Activated naive CD8-positive, alpha-beta T cell (primary cell): Measurements from ENCODE around the gene MDFI.

Experiments
- H3K27ac Mint-ChIP-seq: one replicate; pipeline ENCODE4 v1.8.0; 2021; ENCODE audit warnings: mixed read lengths
- H3K27me3 Mint-ChIP-seq: one replicate; pipeline ENCODE4 v1.8.0; 2021; ENCODE audit warnings: mixed read lengths
- H3K36me3 Mint-ChIP-seq: one replicate; pipeline ENCODE4 v1.8.0; 2021; ENCODE audit warnings: mixed read lengths
- H3K4me1 Mint-ChIP-seq: one replicate; pipeline ENCODE4 v1.8.0; 2021; ENCODE audit warnings: low read depth, mixed read lengths
- H3K4me3 Mint-ChIP-seq: one replicate; pipeline ENCODE4 v1.8.0; 2021; ENCODE audit warnings: mild to moderate bottlenecking, mixed read lengths
- H3K9me3 Mint-ChIP-seq: one replicate; pipeline ENCODE4 v1.8.0; 2021; ENCODE audit warnings: low read depth, mixed read lengths

MDFI gene

DNA sequence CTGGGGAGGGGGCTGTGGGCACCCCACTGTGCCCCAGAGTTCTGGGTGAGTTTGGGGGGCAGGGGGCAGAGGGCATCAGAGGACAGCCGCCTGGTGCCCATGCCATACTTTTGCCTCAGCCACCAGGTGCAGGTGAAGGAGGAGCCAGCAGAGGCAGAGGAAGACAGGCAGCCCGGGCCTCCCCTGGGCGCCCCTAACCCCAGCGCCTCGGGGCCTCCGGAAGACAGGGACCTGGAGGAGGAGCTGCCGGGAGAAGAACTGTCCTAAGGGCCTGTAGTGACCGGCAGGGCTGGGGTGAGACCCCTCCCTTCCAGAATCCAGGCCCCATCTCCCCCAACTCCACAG is 39.6 kb upstream of the MDFI start:
- H3K27ac Mint-ChIP-seq: no peak overlapping the region

DNA sequence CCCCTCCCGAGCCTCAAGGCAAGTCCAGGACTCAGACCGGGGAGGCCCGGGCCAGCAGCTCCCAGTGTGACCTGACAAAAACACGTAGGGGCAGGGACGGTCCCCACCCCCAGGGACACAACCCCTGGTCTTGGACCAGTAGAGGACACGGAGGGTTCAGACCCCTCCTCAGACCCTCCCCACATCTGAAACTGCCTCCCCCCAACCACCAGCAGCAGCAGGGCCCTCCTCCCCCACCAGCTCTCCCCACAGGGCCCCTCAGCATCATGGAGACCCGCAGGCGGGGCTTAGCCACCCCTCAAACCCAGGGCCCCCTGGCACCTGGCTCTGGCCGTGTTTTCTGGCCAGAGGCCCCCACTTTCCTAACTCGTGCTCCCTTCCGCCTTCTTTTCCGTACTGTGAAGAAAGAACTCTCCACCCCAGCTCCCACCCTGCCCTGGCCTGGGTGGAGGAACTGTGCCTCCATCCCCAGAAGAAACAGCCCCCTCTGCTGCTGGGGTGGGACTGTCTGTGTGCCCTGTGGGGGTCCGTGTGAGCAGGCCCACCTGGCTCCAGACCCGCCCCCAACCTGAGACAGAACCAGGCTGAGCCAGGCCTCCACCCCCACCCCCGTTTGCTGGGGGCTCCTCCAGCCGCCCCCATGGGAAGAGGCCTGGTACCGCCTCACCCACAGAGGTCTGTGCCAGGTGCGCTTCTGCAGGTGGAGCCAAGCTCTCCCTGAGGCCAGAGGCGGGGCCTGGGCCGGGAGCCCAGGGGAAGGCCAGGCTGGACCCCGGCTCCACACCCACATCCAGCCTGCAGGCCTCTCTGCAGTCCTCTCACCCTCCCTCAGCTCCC is 39.0 kb upstream of the MDFI start:
- no peaks in the 10 kb centered on the region for H3K36me3 Mint-ChIP-seq
- H3K4me1 Mint-ChIP-seq: peaks cover 8% of the 10 kb centered on the region
- H3K27ac Mint-ChIP-seq: no peak overlapping the region
- no peaks in the 10 kb centered on the region for H3K9me3 Mint-ChIP-seq
- no peak overlapping the region for H3K4me3 Mint-ChIP-seq
- H3K27me3 Mint-ChIP-seq: peaks cover 1% of the 10 kb centered on the region

More for the DNA sequence above, 39.6 kb upstream of the MDFI start:
- H3K36me3 Mint-ChIP-seq: no peaks in the 10 kb centered on the region
- no peaks in the 10 kb centered on the region for H3K9me3 Mint-ChIP-seq
- H3K4me3 Mint-ChIP-seq: no peak overlapping the region
- H3K4me1 Mint-ChIP-seq: peaks cover 8% of the 10 kb centered on the region
- H3K27me3 Mint-ChIP-seq: peaks cover 1% of the 10 kb centered on the region

GRCh38 chr6:41599852-41600445 is 38.3 kb upstream of the MDFI start:
- H3K4me3 Mint-ChIP-seq: no peak overlapping the region
- H3K27ac Mint-ChIP-seq: no peak overlapping the region
- H3K27me3 Mint-ChIP-seq: peaks cover 1% of the 10 kb centered on the region
- H3K4me1 Mint-ChIP-seq: peaks cover 8% of the 10 kb centered on the region
- no peaks in the 10 kb centered on the region for H3K9me3 Mint-ChIP-seq
- no peaks in the 10 kb centered on the region for H3K36me3 Mint-ChIP-seq

DNA sequence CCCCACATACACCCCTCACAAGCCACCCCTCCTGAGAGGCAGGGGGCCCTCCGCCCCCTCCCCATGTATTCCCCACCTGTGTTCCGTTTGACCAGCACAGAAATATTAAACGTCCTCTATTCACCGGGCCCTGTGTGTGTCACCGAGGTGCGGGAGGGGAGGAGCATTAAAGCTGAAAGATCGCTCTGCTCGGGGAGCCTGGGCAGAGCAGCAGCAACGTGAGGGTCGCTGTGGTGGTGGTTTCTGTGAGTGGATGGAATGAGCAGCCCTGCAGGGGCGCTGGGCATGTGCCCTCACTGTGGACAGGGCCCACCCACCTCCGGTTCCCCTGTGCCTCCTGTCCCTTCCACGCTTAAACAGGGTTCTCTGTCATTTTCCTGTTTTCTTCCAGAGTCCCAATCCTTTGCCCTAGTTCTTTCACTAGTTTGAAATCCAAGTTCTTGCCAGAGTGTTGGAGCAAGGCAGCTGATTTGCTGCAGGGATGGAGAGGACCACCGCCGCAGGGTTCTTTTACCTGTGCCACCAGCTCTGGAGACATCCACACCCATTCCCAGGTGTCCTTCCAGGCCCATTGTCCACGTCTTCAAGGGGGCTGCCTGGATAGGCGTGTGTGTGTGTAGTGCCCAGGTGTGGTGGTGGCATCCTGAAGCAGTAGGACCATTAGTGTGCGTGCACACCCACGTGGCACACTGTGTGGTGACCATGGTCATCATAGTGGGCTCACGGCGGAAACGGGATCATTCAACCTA is 37.6 kb upstream of the MDFI start:
- no peaks in the 10 kb centered on the region for H3K9me3 Mint-ChIP-seq
- no peak overlapping the region for H3K27ac Mint-ChIP-seq
- peaks cover 1% of the 10 kb centered on the region for H3K27me3 Mint-ChIP-seq
- H3K36me3 Mint-ChIP-seq: no peaks in the 10 kb centered on the region
- peaks cover 8% of the 10 kb centered on the region for H3K4me1 Mint-ChIP-seq
- no peak overlapping the region for H3K4me3 Mint-ChIP-seq

GRCh38 chr6:41601248-41601549 is 37.1 kb upstream of the MDFI start:
- H3K9me3 Mint-ChIP-seq: no peaks in the 10 kb centered on the region
- no peaks in the 10 kb centered on the region for H3K36me3 Mint-ChIP-seq
- no peak overlapping the region for H3K4me3 Mint-ChIP-seq
- H3K4me1 Mint-ChIP-seq: peaks cover 8% of the 10 kb centered on the region
- H3K27me3 Mint-ChIP-seq: peaks cover 1% of the 10 kb centered on the region
- no peak overlapping the region for H3K27ac Mint-ChIP-seq

- no peak overlapping the region for H3K27ac Mint-ChIP-seq
- no peaks in the 10 kb centered on the region for H3K9me3 Mint-ChIP-seq
- H3K27me3 Mint-ChIP-seq: peaks cover 1% of the 10 kb centered on the region
- no peaks in the 10 kb centered on the region for H3K36me3 Mint-ChIP-seq
- H3K4me3 Mint-ChIP-seq: no peak overlapping the region
- peaks cover 8% of the 10 kb centered on the region for H3K4me1 Mint-ChIP-seq
These were observed 35.9 kb upstream of the MDFI start for GRCh38 chr6:41602422-41602743.

- peaks cover 8% of the 10 kb centered on the region for H3K4me1 Mint-ChIP-seq
- peaks cover 1% of the 10 kb centered on the region for H3K27me3 Mint-ChIP-seq
- H3K4me3 Mint-ChIP-seq: no peak overlapping the region
- no peak overlapping the region for H3K27ac Mint-ChIP-seq
- no peaks in the 10 kb centered on the region for H3K36me3 Mint-ChIP-seq
- H3K9me3 Mint-ChIP-seq: no peaks in the 10 kb centered on the region
These were observed 35.2 kb upstream of the MDFI start for GRCh38 chr6:41602864-41603608.

DNA sequence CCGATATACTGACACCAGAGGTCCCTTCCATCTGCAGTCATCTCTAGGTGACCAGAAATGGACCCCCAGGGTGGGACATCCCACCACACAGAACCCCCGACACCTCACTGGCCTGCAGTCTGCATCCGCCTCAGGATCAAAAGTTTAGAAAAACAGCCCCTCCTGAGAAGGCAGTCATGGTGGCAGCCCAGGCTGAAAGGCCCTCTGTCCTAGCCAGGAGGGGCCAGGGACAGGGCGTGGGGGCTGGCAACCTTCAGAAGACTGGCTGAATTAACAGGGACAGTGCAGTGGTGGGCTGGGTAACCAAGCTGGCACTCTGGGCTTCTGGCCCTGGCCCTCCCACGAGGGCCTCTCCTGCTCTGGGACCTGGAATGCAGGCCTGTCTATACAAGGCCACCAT is 34.3 kb upstream of the MDFI start:
- H3K27me3 Mint-ChIP-seq: peaks cover 1% of the 10 kb centered on the region
- peaks cover 8% of the 10 kb centered on the region for H3K4me1 Mint-ChIP-seq
- no peaks in the 10 kb centered on the region for H3K9me3 Mint-ChIP-seq
- H3K36me3 Mint-ChIP-seq: no peaks in the 10 kb centered on the region
- no peak overlapping the region for H3K4me3 Mint-ChIP-seq
- no peak overlapping the region for H3K27ac Mint-ChIP-seq

DNA sequence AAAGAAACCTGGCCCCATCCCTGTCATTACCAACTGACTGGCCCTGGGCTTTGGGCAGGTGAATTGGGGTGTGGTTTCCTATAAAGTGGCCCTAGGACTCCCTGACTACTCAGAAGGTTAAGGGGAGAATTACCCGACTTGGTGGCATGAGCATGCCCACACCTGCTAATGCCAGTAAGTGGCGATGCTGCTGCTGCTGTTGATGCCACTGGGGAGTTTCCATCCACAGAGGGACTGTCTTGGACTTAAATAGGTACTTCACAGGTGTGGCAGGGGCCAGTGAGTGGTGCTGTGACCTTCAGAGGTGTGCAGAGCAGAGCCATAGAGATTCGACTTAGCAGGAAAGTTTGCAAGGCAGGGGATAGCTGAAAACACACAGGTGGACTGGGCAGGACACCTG is 32.6 kb upstream of the MDFI start:
- H3K27me3 Mint-ChIP-seq: peaks cover 1% of the 10 kb centered on the region
- no peaks in the 10 kb centered on the region for H3K9me3 Mint-ChIP-seq
- no peak overlapping the region for H3K4me3 Mint-ChIP-seq
- no peak overlapping the region for H3K27ac Mint-ChIP-seq
- peaks cover 8% of the 10 kb centered on the region for H3K4me1 Mint-ChIP-seq
- H3K36me3 Mint-ChIP-seq: no peaks in the 10 kb centered on the region

- H3K27me3 Mint-ChIP-seq: peaks cover 1% of the 10 kb centered on the region
- H3K4me3 Mint-ChIP-seq: no peak overlapping the region
These were observed 31.2 kb upstream of the MDFI start for GRCh38 chr6:41607036-41607435.

GRCh38 chr6:41607736-41608135 is 30.5 kb upstream of the MDFI start:
- no peaks in the 10 kb centered on the region for H3K9me3 Mint-ChIP-seq
- peaks cover 3% of the 10 kb centered on the region for H3K27me3 Mint-ChIP-seq
- peaks cover 6% of the 10 kb centered on the region for H3K4me1 Mint-ChIP-seq
- H3K27ac Mint-ChIP-seq: no peak overlapping the region
- peaks cover 2% of the 10 kb centered on the region for H3K36me3 Mint-ChIP-seq
- H3K4me3 Mint-ChIP-seq: no peak overlapping the region

More at GRCh38 chr6:41607036-41607435, 31.2 kb upstream of the MDFI start:
- H3K36me3 Mint-ChIP-seq: no peaks in the 10 kb centered on the region
- H3K27ac Mint-ChIP-seq: no peak overlapping the region
- H3K4me1 Mint-ChIP-seq: peaks cover 8% of the 10 kb centered on the region
- no peaks in the 10 kb centered on the region for H3K9me3 Mint-ChIP-seq

- Mint-ChIP-seq H3K9me3 (no peaks in the 10 kb centered on the region), H3K27me3 (peaks cover 2% of the 10 kb centered on the region), H3K4me1 (no peaks in the 10 kb centered on the region), H3K4me3 (no peak overlapping the region), H3K36me3 (peaks cover 2% of the 10 kb centered on the region), H3K27ac (no peak overlapping the region)
These were observed 29.7 kb upstream of the MDFI start for GRCh38 chr6:41608443-41609151.

DNA sequence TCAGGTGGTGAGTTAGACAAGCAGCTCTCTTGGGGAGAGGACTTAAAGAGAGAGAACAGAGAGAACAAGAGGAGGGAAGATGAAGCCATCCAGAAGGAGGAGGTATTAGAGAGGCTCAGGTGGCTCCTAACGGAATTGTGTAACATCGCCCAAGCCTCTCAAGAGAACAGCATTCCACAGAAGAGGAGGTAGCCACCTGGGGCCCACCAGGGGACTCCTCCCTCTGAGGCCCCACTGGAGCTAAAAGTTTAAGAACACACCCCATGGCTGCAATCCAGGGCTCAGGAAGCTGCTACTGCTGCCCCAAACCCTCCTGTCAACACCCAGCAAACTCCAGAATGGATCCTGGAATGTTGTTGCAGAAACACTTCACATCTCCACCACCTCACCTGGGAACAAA is 23.6 kb upstream of the MDFI start:
- no peak overlapping the region for H3K4me3 Mint-ChIP-seq
- peaks cover 2% of the 10 kb centered on the region for H3K36me3 Mint-ChIP-seq

DNA sequence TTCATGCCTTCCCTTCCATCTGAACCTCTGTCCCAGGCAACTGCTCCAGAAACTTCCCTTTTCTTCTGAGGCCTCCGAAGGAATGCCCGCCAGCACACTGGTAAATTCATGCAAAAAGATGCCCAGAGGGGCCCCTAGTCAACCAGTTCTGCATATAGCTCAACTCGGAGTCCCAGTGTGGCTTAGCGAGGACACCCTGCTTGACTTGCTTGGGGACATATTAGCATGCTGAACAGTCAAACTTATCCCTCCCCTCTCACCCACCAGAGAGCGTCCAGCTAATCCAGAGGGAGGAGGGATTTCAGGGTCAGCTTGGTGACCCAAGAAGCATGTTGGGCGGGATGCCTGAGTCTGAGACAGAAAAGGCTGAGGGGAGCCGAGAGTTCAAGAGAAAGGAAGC is 23.0 kb upstream of the MDFI start:
- Mint-ChIP-seq H3K9me3 (no peaks in the 10 kb centered on the region), H3K27me3 (peaks cover 6% of the 10 kb centered on the region), H3K27ac (no peak overlapping the region), H3K36me3 (peaks cover 2% of the 10 kb centered on the region), H3K4me1 (no peaks in the 10 kb centered on the region), H3K4me3 (no peak overlapping the region)

More for the DNA sequence above, 23.6 kb upstream of the MDFI start:
- H3K27me3 Mint-ChIP-seq: peaks cover 6% of the 10 kb centered on the region
- no peak overlapping the region for H3K27ac Mint-ChIP-seq
- no peaks in the 10 kb centered on the region for H3K9me3 Mint-ChIP-seq
- H3K4me1 Mint-ChIP-seq: no peaks in the 10 kb centered on the region
